NCI-H146 treated with DMSO at 0.1 percent for 48 hours (cell line): ENCODE data around the gene ACSS2.
"Not testable (repeated sequence)": the region's sequence is repeated elsewhere in the genome, so short reads cannot be mapped to it uniquely, and the experiment has no call there.

Source experiments
- DNase-seq: peaks from one replicate; lab custom pipeline; 2025; ENCODE audit not compliant: unreplicated experiment; lab: John Stamatoyannopoulos, UW

Gene ACSS2

DNA sequence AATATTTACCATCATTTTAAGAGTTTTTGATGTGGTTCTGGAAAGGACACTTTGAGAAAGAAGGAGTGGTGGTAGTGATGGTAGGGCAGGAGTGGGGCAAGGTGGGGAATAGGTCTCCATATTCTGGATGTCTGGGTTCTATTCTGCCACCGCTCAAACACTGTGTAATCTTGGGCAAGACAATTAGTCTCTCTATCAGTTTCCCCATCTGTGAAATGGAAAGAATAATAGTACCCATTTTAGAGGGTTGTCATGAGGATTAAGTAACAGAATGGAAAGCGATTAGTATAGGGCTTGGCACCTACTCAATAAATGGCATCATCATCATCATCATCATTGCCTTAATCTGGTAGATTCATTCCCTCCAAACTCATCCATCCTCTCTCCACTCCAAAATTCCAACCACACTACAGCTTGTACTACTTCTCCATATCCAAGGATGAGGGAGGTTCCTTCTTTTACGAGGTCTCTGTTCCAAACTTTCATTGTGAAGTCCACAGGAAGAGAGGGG is 2.8 kb upstream of the ACSS2 start:
- DNase-seq = no peak

DNA sequence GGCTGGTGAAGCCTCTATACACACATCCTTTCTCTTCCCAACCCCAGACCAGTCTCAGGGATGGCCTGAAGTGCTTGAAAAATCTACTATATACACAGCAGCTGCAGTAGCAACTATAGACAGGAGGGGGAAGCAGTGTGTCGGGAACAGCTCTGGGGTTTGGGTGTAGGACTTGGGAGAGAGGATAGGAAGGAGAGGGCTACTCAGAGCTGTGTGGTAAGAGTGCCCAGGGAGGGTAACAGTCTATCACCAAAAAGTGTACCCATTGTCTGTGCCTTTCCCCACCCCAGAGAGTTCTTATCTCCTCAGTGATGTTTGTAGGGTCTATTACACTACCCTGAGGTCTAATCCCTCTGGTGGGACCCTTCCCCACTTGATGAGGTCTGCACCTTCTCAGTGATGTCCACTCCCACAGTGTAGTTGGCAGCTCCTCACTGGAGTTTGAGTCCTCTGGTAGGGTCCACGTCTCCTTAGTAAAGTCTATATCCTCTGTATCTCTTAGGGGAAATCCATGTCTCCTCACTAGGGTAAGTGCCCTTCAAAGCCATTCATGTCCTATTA is 2.2 kb upstream of the ACSS2 start:
- DNase-seq = peak; percentile 74

DNA sequence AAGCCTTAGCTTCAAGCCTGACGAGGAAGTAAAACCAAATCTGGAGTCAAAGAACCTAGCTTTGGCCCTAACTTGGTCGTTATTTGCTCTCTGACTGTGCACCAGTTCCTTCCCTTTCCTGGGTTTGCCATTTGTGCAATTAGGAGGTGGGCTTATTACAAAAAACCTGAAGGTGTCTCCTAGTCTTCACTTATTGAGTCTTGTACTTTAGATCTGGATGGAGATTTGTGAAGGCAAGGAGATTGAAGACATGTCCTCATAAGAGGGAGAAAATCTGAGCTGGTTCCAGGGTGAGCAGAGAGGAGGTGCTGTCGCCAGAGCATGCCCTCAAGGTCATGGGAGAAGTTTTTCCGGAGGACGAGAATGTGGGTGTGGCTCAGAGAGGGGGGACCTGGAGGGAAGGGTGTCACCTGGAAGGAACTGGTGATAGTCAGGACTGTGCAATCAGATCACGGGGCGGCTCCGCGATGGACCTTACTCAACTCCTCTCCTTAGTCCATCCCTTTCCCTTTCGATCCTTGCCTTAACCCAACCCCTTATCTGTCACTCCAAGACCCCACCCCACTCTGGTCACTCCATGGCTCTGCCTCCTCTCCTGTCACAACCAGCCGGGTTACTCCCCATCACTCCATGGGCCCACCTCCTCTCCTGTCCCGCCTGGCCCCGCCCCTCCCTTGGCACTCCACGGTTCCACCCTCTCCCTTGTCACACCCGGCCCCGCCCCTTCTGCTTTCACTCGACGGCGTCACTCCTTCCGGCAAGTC is 588 bp upstream of the ACSS2 start:
- DNase-seq = peak; percentile 98

DNA sequence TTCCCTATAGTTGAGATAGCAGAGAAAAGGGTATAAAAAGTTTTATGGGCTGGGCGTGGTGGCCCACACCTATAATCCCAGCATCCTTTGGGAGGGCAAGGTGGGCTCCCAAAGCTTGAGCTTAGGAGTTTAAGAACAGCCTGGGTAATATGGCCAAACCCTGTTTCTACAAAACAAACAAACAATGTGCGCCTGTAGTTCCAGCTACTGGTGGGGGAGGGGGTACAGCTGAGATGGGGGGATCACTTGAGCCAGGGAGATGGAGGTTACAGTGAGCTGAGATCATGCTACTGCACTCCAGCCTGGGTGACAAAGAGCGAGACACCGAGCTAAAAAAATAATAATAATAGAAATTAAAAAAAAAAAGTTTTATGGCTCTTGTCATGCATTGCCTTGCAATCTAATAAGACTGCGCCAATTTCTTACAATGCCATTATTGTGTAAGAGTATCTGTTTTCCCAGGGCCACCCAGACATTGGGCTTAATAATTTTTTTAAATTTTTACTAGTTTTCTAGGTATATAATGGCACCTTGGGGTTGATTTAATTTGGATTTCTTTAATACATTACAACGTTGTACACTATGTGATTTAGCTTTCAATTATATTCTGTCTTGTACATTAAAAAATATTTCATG is 3.9 kb downstream of the ACSS2 start:
- DNase-seq = no peak

DNA sequence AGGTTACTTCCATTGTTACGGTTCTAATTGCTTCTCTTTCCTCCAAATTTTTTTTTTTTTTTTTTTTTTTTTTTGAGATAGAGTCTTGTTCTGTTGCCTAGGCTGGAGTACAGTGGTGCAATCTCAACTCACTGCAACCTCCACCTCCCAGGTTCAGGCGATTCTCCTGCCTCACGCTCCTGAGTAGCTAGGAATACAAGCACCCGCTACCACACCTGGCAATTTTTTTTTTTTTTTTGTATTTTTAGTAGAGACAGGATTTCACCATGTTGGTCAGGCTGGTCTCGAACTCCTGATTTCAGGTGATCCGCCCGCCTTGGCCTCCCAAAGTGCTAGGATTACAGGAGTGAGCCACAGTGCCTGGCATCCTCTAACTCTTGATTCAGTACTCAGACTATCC is 4.6 kb downstream of the ACSS2 start:
- DNase-seq = not testable (repeated sequence)

DNA sequence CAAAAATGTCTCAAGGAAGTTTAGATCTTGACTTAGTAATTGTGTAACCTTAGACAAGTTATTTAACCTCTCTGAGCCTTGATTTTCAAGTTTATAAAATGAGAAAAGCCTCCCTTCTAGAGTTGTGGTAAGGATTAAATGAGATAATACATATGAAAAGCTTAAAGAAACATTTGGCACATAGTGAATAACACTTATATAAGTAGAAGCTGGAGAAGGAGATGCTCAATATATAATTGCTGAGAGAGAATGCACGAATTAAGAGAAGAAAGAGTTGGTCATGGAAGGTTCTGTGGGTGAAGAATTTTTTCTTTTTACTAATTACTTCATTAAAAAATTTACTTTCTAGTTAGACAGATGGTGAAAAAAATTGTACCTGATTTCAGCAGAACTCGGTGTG is 5.3 kb downstream of the ACSS2 start:
- no peak for DNase-seq

DNA sequence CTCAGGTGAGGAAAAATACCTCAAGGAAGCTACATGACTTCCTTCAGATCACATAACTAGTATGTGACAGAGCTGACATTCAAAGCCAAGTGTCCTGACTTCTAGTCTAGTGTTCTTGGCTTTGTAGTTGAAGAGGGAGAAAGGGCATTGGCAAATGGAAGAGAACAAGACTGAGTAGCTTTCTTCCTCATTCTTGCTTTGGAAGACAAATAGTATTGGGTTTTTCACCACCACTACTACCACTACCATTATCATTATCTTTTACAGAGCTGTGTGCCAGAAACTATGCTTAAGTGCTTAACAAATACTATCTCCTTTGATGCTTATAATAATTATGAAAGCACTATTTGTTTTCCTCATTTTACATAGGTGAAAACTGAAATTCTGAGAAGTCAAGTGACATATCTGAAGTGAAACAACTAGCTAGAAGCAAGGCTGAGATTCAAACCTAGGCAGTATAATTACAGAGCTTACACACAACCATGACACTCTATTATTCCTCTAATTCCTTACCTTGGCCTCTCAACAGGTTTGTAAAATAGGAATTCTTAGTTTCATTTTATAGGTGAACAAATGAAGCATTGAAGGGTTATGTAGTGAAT is 6.8 kb downstream of the ACSS2 start:
- no peak for DNase-seq

DNA sequence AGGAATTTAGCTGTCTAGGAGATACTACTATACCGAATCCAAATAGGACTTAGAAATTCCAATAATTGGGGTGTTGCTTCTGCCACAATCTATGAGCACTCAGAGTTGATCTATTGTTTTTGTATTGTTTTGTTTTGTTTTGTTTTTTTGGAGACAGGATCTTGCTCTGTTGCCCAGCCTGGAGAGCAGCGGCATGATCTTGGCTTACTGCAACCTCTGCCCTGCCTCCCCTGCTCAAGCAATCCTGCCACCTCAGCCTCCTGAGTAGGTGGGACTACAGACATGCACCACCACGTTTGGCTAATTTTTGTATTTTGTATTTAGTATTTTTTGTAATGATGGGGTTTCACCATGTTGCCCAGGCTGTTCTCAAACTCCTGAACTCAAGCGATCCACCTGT is 7.4 kb downstream of the ACSS2 start:
- no peak for DNase-seq

DNA sequence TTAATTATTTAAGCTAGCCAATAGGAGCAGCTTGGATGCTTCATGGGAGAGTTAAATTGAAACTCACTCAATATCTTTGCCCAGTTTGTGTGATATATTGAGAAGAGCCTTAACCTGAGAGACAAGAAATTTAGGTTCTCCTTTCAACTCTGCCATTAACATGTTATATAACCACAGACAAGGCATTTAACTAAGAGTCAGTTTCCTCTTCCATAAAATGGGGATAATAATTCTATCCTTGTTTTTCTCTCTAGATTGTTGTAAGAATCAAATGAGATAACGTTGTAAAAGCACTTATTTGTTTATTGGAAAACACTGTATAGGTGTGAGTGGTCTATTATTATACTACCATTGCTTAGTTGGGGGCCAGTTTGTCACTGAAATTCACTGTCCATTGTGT is 7.8 kb downstream of the ACSS2 start:
- no peak for DNase-seq

DNA sequence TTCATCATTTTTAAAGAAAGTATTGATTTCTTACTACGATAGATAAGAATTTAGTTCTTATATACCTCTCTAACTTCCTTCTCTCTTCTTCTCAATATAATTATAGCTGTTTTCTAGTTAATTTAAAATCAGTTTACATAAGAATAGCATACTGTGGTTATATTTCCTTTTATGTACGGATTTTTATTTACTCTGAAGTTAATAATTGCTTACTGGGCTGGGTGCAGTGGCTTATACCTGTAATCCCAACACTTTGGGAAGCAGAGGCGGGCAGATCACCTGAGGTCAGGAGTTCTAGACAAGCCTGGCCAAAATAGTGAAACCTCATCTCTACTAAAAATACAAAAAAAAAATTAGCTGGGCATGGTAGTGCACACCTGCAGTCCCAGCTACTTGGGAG is 9.7 kb downstream of the ACSS2 start:
- no peak for DNase-seq

DNA sequence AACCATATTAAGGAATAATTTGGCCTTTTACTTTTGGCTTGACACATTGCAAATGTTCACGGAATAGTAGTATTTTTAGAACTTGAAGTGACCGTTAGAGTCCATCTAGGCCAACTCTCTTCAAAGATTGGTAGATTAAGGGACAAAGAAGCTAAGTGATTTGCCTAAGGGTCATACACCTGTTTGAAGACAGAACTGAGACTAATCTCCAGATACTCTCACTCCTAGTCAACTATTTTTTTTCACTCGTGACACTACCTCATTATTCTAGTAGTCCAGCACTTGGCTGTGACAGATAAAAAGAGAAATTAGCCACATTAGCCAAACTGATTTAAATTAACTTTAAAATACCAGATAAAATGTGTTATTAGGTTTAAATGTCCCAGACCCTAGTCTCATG is 10.6 kb downstream of the ACSS2 start:
- DNase-seq = no peak

DNA sequence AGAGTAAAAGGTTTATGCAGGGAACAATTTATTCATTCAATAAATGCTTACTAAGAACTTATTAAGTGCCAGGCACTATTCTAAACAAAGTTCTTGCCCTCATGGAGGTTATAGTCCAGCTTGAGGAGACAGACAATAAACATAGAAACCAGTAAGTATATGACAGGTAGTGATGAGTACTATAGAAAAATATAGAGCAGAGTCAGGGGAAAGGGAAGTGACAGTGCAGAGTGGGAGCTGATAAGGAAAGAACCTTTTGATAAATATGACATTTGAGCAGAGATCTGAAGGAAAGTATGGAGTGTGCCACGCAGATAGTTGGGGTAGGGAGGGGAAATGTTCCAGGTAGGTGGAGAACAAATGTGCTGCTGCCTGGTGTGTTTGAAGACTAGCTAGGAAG is 12.1 kb downstream of the ACSS2 start:
- no peak for DNase-seq

DNA sequence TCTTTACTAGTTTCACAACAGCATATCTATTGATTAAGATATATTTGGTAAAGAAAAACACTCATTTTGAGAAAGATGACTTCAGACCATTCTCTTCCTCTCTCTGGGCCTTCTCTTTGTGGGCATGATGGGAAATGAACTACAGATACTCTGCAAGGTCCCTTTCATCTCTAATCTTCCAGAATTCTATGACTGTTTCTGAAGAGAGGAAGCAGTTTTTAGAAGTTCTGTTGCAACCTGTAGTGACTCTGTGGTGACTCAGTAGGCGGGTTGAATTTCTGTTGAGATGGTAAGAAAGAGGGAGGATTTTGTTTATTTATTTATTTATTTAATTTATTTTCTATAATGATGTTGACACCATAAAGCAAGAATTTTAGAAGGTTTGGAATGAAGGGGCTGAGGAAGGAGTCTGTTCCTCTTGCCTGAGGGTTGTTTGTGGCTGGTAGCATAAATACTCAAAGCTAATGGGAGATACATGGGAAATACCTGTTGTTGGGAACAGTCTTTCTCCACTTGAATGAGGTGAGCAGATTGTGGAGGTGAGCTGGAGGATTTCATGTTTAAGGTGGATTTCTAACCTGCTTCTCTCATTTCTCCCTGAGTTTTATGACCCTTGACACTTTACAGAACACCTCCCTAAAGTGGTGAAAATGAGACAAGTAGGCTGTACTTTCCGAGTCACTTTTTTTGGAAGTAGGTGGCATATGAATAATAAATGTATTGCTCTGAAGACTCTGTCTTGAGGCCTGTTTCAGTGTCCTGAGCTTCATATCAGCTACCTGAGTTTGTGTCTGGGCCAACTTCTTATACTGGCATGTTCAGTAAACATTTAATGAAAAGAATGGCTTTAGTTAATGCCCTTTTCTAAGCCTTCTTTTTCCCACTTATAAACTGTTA is 15.0 kb downstream of the ACSS2 start:
- DNase-seq = no peak

DNA sequence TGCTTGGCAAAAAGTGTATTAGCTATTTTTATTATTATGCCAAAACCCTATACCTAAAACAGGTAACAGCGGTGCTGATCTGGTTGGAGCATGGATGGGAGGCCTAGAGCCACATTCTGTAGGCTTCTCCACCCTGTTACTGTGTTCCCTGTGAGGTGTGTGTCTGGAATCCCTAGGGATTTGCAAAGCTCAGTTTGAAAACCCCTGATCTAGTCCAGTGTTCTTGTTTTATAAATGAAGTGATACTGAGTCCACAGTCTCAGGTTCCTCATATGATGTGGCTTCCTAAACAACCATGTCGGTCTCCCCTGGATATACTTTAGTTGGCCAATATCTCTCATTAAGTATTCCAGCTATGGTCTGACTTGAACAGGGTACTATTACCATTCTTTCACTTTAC is 16.3 kb downstream of the ACSS2 start:
- DNase-seq = no peak

DNA sequence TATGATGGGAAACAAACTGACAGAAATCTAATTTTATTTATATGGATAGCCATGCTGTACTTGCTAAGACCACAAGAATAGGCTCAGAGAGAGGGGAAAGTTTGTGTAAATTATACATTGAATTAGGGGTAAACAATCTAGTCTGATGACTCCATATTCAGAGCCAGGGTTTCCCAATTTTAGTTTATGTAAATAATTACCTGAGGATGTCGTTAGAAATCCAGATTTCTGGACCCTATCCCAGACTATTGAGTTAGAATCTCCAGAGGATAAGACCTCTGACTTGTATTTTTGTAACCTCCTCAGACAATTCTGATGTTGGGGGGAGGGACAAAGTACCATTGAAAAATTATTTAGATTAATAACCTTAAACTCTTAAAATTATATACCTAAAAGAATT is 18.3 kb downstream of the ACSS2 start:
- no peak for DNase-seq

DNA sequence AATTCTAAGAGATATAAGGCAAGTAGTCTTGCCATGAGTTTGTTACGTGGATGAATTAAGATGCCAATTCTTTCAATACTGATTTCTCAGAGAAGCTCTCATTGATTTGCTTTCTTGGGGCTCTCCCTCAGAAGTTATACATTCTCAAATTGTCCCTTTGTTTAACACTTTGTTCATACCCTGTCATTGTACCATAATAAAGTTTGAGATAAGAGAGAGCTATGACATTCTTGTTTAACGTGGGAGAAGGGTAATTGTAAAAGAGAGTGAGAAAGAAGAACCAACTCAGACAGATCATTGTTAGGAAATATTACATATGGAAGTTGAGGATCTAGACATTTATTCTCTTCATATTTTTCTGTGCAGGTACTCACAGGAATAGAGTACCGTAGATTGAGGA is 19.1 kb downstream of the ACSS2 start:
- no peak for DNase-seq

DNA sequence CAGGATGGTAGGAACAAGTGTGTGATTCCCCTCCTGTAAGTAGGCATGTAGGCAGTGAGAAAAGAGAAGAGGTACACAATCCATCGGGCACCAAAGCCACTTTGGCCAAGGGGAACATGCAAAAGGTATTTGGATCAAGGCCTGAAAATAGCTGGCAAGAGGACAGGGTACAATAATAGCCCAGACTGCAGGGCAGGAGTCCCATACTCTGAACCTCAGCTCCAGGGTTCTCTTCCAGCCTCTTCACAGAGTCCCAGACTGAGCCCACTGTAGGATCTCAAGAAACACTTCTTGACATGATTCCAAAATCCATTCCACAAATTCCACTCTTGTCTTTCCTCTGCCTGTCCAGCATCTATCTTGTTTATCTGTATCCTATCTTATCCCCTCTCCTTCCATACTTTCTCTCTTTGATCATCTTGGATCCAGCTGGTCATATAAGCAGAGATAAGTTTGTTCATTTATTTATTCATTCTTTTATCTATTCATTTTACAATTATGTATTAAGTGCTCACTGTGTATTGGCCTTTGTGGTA is 19.7 kb downstream of the ACSS2 start:
- no peak for DNase-seq

DNA sequence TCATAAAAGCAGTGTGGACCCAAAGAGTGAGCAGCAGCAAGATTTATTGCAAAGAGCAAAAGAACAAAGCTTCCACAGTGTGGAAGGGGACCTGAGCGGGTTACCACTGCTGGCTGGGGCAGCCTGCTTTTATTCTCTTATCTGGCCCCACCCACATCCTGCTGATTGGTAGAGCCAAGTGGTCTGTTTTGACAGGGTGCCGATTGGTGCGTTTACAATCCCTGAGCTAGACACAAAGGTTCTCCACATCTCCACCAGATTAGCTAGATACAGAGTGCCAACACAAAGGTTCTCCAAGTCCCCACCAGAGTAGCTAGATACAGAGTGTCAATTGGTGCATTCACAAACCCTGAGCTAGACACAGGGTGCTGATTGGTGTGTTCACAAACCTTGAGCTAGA is 21.7 kb downstream of the ACSS2 start:
- not testable (repeated sequence) for DNase-seq

DNA sequence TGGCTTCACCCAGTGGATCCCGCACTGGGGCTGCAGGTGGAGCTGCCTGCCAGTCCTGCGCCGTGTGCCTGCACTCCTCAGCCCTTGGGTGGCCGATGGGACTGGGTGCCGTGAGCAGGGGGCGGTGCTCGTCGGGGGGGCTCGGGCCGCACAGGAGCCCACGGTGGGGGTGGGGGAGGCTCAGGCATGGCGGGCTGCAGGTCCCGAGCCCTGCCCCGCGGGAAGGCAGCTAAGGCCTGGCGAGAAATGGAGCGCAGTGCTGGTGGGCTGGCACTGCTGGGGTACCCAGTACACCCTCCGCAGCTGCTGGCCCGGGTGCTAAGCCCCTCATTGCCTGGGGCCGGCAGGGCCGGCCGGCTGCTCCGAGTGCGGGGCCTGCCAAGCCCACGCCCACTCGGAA is 22.3 kb downstream of the ACSS2 start:
- not testable (repeated sequence) for DNase-seq

DNA sequence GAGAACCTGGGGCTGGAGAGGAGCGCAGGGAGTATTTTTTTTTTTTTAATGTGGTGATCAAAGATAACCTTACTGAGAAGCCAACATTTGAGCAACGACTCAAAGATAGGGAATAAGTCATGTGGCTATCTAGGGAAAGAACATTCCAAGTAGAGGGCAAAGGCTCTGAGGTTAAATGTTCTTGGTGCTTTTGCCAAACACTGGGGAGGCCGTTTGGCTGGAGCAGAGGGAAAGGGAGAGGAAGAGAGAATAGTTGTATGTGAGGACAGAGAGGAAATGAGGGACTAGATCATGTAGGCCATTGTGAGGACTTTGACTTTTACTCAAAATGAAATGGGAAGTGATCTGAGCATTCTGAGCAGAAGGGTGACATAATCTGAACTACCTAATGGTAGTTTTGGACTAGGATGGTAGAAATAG is 27.8 kb downstream of the ACSS2 start:
- DNase-seq = no peak
